Measurements from ENCODE around the gene RNF123. TPM values are rescaled to one million over a fixed set of nuclear protein-coding genes. Genes with fewer than 3 reads are reported as not detected.

RNF123 gene
- total RNA-seq, 1 donor from 2014 or later, result 33.1 TPM

DNA sequence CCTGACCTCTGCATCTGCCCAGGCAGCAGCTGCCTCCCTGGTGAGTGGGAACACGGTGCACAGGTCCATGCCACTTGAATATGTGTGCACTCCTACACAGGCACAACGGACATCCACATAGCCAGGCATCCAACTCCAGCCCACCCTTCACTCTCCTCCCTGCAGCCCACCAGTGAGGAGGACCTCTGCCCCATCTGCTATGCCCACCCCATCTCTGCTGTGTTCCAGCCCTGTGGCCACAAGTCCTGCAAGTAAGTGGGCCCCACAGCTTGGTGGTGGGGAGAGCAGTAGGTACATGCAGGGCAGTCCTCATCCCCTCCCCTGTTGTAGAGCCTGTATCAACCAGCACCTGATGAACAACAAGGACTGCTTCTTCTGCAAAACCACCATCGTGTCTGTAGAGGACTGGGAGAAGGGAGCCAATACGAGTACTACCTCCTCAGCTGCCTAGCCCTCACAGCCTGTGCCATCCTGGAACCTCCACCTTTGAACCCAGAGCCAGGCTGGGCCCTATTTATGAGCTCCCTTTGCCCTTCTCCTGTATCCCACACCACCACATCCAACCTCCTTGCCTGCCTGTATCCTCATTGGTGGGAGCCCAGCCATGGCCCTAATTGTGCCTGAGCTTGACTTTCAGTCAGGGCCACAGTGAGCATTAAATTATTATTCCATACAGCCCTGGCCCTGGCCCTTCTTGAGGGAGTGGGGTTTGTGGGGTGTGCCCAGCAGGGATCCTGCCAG lies 31.7 kb downstream of the RNF123 start:
- Histone ChIP-seq H3K4me1 (peaks cover 19 to 24% of the 10 kb centered on the region in 2 donors), H3K36me3 (peaks cover 7 to 38% of the 10 kb centered on the region in 2 donors), H3K9me3 (no peaks in the 10 kb centered on the region), H3K27ac (no peak overlapping the region), H3K4me3 (no peak overlapping the region), H3K27me3 (no peaks in the 10 kb centered on the region)
- peak in 1 of 2 donors; percentile 60 for DNase-seq (ENCODE audit: low spot score in 2 of 2)
- TF ChIP-seq, protein P1, sequence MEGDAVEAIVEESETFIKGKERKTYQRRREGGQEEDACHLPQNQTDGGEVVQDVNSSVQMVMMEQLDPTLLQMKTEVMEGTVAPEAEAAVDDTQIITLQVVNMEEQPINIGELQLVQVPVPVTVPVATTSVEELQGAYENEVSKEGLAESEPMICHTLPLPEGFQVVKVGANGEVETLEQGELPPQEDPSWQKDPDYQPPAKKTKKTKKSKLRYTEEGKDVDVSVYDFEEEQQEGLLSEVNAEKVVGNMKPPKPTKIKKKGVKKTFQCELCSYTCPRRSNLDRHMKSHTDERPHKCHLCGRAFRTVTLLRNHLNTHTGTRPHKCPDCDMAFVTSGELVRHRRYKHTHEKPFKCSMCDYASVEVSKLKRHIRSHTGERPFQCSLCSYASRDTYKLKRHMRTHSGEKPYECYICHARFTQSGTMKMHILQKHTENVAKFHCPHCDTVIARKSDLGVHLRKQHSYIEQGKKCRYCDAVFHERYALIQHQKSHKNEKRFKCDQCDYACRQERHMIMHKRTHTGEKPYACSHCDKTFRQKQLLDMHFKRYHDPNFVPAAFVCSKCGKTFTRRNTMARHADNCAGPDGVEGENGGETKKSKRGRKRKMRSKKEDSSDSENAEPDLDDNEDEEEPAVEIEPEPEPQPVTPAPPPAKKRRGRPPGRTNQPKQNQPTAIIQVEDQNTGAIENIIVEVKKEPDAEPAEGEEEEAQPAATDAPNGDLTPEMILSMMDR (IDR thresholded peaks at IDR 0.05), result no peak
- intact Hi-C loops (cut with DNase I), result loop anchor here (10.0 kb wide), 1 partner anchor 134 kb away; the partner anchor contains the start of gene TRAIP

DNA sequence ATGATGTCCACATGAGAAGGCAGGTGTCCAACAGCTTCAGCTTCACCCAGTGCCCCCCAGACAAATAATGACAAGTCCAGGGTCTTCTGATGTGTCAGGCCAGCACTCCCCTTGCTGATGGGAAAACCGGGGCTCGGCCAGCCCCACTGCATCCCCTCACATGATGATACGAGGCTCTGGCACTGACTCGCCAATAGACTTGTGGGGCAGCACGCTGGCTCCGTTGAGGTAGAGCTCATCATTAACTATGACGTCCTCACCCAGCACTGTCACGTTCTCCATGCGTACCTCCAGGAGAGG lies 32.2 kb downstream of the RNF123 start:
- no peak overlapping the region for H3K27ac ChIP-seq
- no peak overlapping the region for H3K4me3 ChIP-seq
- no peaks in the 10 kb centered on the region for H3K27me3 ChIP-seq
- peak in 1 of 2 donors; percentile 56 for DNase-seq (ENCODE audit: low spot score in 2 of 2)
- H3K9me3 ChIP-seq, result no peaks in the 10 kb centered on the region
- TF ChIP-seq, protein P1 (IDR thresholded peaks at IDR 0.05), result no peak
- intact Hi-C loops (cut with DNase I), result loop anchor here (10.0 kb wide), 1 partner anchor 133 kb away; the partner anchor contains the start of gene TRAIP
- H3K4me1 ChIP-seq, result peaks cover 19 to 24% of the 10 kb centered on the region in 2 donors
- peaks cover 8 to 39% of the 10 kb centered on the region in 2 donors for H3K36me3 ChIP-seq

DNA sequence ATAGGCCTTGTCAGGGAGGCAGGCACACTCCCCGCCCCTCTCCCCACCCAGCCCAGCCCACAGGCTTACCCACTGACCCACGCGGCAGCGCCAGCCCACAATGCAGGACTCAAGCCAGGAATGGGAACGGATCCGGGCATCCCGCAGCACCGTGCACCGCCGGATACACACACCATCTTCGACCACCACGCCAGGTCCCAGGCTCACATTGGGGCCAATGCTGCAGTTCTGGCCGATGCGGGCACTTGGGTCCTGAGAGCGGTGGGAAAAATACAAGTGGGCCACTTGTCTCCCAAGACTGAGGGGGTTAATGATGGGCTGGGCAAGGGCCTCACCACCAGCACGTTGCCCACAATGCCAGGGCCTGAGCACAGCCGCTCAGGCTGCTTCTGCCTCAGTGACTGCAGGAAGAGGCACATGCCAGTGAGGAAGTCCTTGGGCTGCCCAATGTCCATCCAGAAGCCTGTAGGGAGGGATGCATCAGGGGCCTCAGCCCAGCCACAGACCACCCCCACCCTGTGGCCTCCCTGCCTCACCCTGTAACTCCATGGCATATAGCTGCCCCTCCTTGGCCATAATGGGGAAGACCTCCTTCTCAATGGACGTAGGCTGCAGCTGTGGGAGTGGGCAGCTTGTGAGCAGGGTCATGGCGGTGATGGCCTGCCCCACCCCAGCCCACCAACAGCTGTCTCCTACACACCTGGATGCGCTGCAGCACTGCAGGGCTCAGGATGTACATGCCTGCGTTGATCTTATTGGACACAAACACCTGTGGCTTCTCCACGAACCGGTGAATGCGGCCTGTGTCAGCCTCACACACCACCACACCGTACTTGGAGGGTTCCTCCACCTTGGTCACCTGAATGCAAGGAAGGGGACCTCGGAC lies 32.8 kb downstream of the RNF123 start:
- Histone ChIP-seq H3K9me3 (no peaks in the 10 kb centered on the region), H3K36me3 (peaks cover 13 to 41% of the 10 kb centered on the region in 2 donors), H3K27me3 (no peaks in the 10 kb centered on the region), H3K4me1 (peaks cover 19 to 24% of the 10 kb centered on the region in 2 donors), H3K4me3 (peak overlapping the region in 1 of 2 donors; percentile 98), H3K27ac (peak overlapping the region in 1 of 2 donors; percentile 93)
- intact Hi-C loops (cut with DNase I), result loop anchor here (10.0 kb wide), 1 partner anchor 133 kb away; the partner anchor contains the start of gene TRAIP
- peak in 1 of 2 donors; percentile 51 for DNase-seq (ENCODE audit: low spot score in 2 of 2)
- TF ChIP-seq, protein P1 (IDR thresholded peaks at IDR 0.05), result no peak

DNA sequence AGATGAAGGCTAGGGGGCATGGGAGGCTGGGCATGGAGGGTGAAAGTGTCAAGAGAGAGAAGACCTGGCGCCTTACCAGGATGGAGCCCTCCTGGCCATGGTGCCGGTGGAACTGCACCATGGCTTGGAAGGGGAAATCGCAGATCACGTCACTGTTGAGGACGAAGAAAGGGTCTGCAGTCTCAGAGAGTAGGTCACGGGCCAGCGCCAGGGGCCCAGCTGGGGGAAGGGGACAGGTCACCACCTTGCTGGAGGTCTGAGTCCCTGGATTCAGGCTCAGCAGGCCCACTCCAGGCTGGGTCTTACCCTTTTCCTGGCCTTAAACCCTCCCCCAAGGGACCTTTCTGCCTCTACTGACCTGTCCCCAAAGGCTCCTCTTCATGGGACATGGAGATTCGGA lies 33.5 kb downstream of the RNF123 start:
- no peak for DNase-seq (ENCODE audit: low spot score in 2 of 2)
- peaks cover 20 to 49% of the 10 kb centered on the region in 2 donors for H3K36me3 ChIP-seq
- H3K27ac ChIP-seq, result peak overlapping the region; percentile 93 to 97
- TF ChIP-seq, protein P1 (IDR thresholded peaks at IDR 0.05), result no peak
- H3K27me3 ChIP-seq, result no peaks in the 10 kb centered on the region
- intact Hi-C loops (cut with DNase I), result loop anchor here (1.0 to 10.0 kb wide), 2 partner anchors 34 to 132 kb away; partner anchors contain the start of genes MST1, RNF123 and TRAIP
- peaks cover 19 to 24% of the 10 kb centered on the region in 2 donors for H3K4me1 ChIP-seq
- peak overlapping the region; percentile 86 to 98 for H3K4me3 ChIP-seq
- H3K9me3 ChIP-seq, result no peaks in the 10 kb centered on the region

DNA sequence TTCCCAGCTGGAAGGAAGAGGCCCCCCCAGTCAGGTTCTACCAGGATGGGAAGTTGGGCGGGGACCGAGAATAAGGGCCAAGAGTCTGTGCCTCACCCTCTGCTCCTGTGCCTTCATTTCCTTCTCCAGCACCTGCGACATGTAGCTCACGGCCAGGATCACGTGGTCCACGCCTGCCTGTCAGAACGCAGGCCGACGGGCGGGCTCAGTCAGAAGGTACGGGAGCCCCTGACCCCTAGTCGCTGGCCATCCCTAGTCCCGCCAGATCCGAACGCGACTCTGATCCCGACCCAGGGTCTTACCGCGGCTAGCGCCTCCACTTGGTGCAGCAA lies 33.9 kb downstream of the RNF123 start:
- intact Hi-C loops (cut with DNase I), result loop anchor here (1.0 to 10.0 kb wide), 2 partner anchors 34 to 132 kb away; partner anchors contain the start of genes MST1, RNF123 and TRAIP
- H3K4me1 ChIP-seq, result peaks cover 19 to 24% of the 10 kb centered on the region in 2 donors
- no peaks in the 10 kb centered on the region for H3K27me3 ChIP-seq
- H3K36me3 ChIP-seq, result peaks cover 23 to 53% of the 10 kb centered on the region in 2 donors
- H3K4me3 ChIP-seq, result peak overlapping the region; percentile 86 to 98
- TF ChIP-seq, protein P1 (IDR thresholded peaks at IDR 0.05), result no peak
- DNase-seq (ENCODE audit: low spot score in 2 of 2), result peak in 1 of 2 donors; percentile 82
- peak overlapping the region; percentile 93 to 97 for H3K27ac ChIP-seq
- no peaks in the 10 kb centered on the region for H3K9me3 ChIP-seq
